H1 (cell line): ENCODE data around the gene TMEM225B. TPM values are rescaled to one million over a fixed set of nuclear protein-coding genes. Genes with fewer than 3 reads are reported as not detected.

Experiments used
- CTCF ChIA-PET: fragments of 300-600 bp; sonication (Branson Sonifier 250); formaldehyde crosslinking; loops from one replicate; lab custom pipeline; 2021; ENCODE audit not compliant: partially characterized antibody; lab: Charles Lee
- POLR2A ChIA-PET: fragments of 300-600 bp; sonication (Branson Sonifier 250); formaldehyde crosslinking; loops from one replicate; lab custom pipeline; 2021; ENCODE audit warnings: inconsistent platforms; ENCODE audit not compliant: partially characterized antibody; lab: Charles Lee
- DNase-seq, 2 experiments: peaks; one replicate each; pipeline versions ENCODE4 v3.0.0 to v3.0.0-alpha.2; 2010 to 2022; ENCODE audit warnings: low spot score in 2 of 2, low read depth in 1 of 2, mixed read lengths in 1 of 2
- FAIRE-seq: peaks from 2 replicates; lab custom pipeline; 2011; peaks lifted over from hg19 to GRCh38; lab: Jason Lieb, UNC
- H2AFZ ChIP-seq: 2 replicates; pipeline ENCODE4 v1.8.1; 2012; ENCODE audit warnings: low read length, inconsistent platforms
- H2AK5ac ChIP-seq: 2 replicates; pipeline ENCODE4 v1.6.1; 2013; ENCODE audit warnings: low read depth, low read length
- H2BK120ac ChIP-seq: replicated peaks from 2 replicates; pipeline ENCODE3; 2013; ENCODE audit warnings: low read depth, low read length, inconsistent platforms
- H2BK12ac ChIP-seq: 2 replicates; pipeline ENCODE4 v1.6.1; 2013; ENCODE audit warnings: low read depth, low read length
- H2BK15ac ChIP-seq: 2 replicates; pipeline ENCODE4 v1.6.1; 2013; ENCODE audit warnings: low read length
- H2BK20ac ChIP-seq: 2 replicates; pipeline ENCODE4 v1.6.1; 2013; ENCODE audit warnings: low read length
- H2BK5ac ChIP-seq: 2 replicates; pipeline ENCODE4 v1.6.1; 2013; ENCODE audit warnings: low read depth, low read length
- H3K14ac ChIP-seq: 2 replicates; pipeline ENCODE4 v1.6.1; 2013; ENCODE audit warnings: inconsistent platforms; ENCODE audit not compliant: insufficient read length
- H3K18ac ChIP-seq: 2 replicates; pipeline ENCODE4 v1.6.1; 2013; ENCODE audit warnings: low read length; ENCODE audit errors: extremely low read depth
- H3K23ac ChIP-seq: 2 replicates; pipeline ENCODE4 v1.6.1; 2013; ENCODE audit warnings: inconsistent platforms; ENCODE audit not compliant: insufficient read length
- H3K23me2 ChIP-seq: 2 replicates; pipeline ENCODE4 v1.6.1; 2013; ENCODE audit warnings: low read depth, low read length
- H3K27ac ChIP-seq: 2 replicates; pipeline ENCODE4 v1.6.1; 2011; ENCODE audit warnings: low read depth, low read length, inconsistent platforms
- H3K27me3 ChIP-seq, 4 experiments: replicated peaks in 1 of 4; 1 replicate in 1 of 4; 2 replicates in 3 of 4; pipeline versions ENCODE4 v1.6.1 to v1.8.1; 2011 to 2013; ENCODE audit warnings: low read length in 3 of 4, mild to moderate bottlenecking in 3 of 4, inconsistent platforms in 2 of 4, mixed read lengths in 2 of 4, moderate library complexity in 1 of 4; ENCODE audit not compliant: control insufficient read depth in 3 of 4, insufficient read depth in 3 of 4; ENCODE audit errors: extremely low read depth in 1 of 4
- H3K36me3 ChIP-seq, 4 experiments: 2 replicates each; pipeline versions ENCODE4 v1.6.1 to v1.8.1; 2011 to 2013; ENCODE audit warnings: mild to moderate bottlenecking in 4 of 4, low read length in 3 of 4, moderate library complexity in 2 of 4, control low read depth in 1 of 4, inconsistent platforms in 1 of 4; ENCODE audit not compliant: insufficient read depth in 4 of 4, control insufficient read depth in 2 of 4
- H3K4ac ChIP-seq: replicated peaks from 2 replicates; pipeline ENCODE3; 2013; ENCODE audit warnings: low read length, low read depth, mixed read lengths, inconsistent platforms; ENCODE audit not compliant: insufficient read length
- H3K4me1 ChIP-seq, 4 experiments: replicated peaks in 1 of 4; 1 replicate in 1 of 4; 2 replicates in 3 of 4; pipeline versions ENCODE4 v1.6.1 to v1.8.1; 2011 to 2013; ENCODE audit warnings: low read length in 3 of 4, inconsistent platforms in 2 of 4, mixed read lengths in 1 of 4; ENCODE audit not compliant: insufficient read depth in 4 of 4, control insufficient read depth in 3 of 4
- H3K4me2 ChIP-seq, 2 experiments: 2 replicates each; pipeline versions ENCODE4 v1.6.1 to v1.8.1; 2011 to 2013; ENCODE audit warnings: low read depth in 2 of 2, low read length in 2 of 2, control low read depth in 1 of 2, inconsistent platforms in 1 of 2, mild to moderate bottlenecking in 1 of 2; ENCODE audit not compliant: insufficient read depth in 1 of 2
- H3K4me3 ChIP-seq, 4 experiments: fragments of 200-600, 300-600 bp in 1 of 4; sonication (generic), shearing (Covaris generic), sonication (Bioruptor Twin) in 1 of 4; 2 replicates each; pipeline versions ENCODE4 v1.5.1 to v1.8.1; 2011 to 2016; ENCODE audit warnings: low read length in 4 of 4, low read depth in 3 of 4, control low read depth in 2 of 4, inconsistent platforms in 2 of 4, mild to moderate bottlenecking in 2 of 4, mixed read lengths in 1 of 4, moderate library complexity in 1 of 4; ENCODE audit not compliant: insufficient read depth in 2 of 4; ENCODE audit errors: extremely low read depth in 1 of 4
- H3K56ac ChIP-seq: replicated peaks from 2 replicates; pipeline ENCODE3; 2013; ENCODE audit warnings: low read depth, mild to moderate bottlenecking, mixed read lengths, low read length, inconsistent platforms; ENCODE audit not compliant: insufficient read length
- H3K79me1 ChIP-seq: 2 replicates; pipeline ENCODE4 v1.6.1; 2013; ENCODE audit warnings: low read depth, low read length, control low read depth
- H3K79me2 ChIP-seq, 2 experiments: 2 replicates each; pipeline versions ENCODE4 v1.6.1 to v1.8.1; 2012 to 2013; ENCODE audit warnings: low read length in 2 of 2, mild to moderate bottlenecking in 2 of 2, inconsistent platforms in 1 of 2; ENCODE audit not compliant: insufficient read depth in 2 of 2, control insufficient read depth in 1 of 2
- H3K9ac ChIP-seq, 4 experiments: replicated peaks in 1 of 4; 1 replicate in 1 of 4; 2 replicates in 3 of 4; pipeline versions ENCODE4 v1.6.1 to v1.8.1; 2011 to 2013; ENCODE audit warnings: low read depth in 3 of 4, low read length in 3 of 4, control low read depth in 2 of 4, mild to moderate bottlenecking in 2 of 4, moderate library complexity in 2 of 4, inconsistent platforms in 1 of 4; ENCODE audit errors: extremely low read depth in 1 of 4
- H3K9me3 ChIP-seq, 2 experiments: 2 replicates each; pipeline versions ENCODE4 v1.6.1 to v1.8.1; 2012 to 2013; ENCODE audit warnings: mild to moderate bottlenecking in 2 of 2, moderate library complexity in 2 of 2, control low read depth in 1 of 2, inconsistent platforms in 1 of 2, low read depth in 1 of 2, low read length in 1 of 2, mixed read lengths in 1 of 2; ENCODE audit not compliant: insufficient read depth in 2 of 2
- H4K20me1 ChIP-seq, 2 experiments: replicated peaks in 1 of 2; 2 replicates each; pipeline versions ENCODE3 to v1.8.1; 2011 to 2013; ENCODE audit warnings: inconsistent platforms in 2 of 2, low read length in 2 of 2, mild to moderate bottlenecking in 1 of 2; ENCODE audit not compliant: insufficient read depth in 2 of 2, control insufficient read depth in 1 of 2
- H4K5ac ChIP-seq: 2 replicates; pipeline ENCODE4 v1.6.1; 2013; ENCODE audit warnings: low read length, low read depth, mixed read lengths, inconsistent platforms; ENCODE audit not compliant: insufficient read length
- H4K8ac ChIP-seq: 2 replicates; pipeline ENCODE4 v1.8.0; 2013; ENCODE audit warnings: mild to moderate bottlenecking, moderate library complexity, low read length, inconsistent platforms; ENCODE audit not compliant: insufficient read depth; ENCODE audit errors: extremely low read depth
- H4K91ac ChIP-seq: replicated peaks from 2 replicates; pipeline ENCODE3; 2013; ENCODE audit warnings: low read length, mixed read lengths, inconsistent platforms; ENCODE audit not compliant: insufficient read length
- ATF3 ChIP-seq: IDR thresholded peaks from 2 replicates; pipeline ENCODE4 v1.6.1; 2011; ENCODE audit warnings: low read depth, mild to moderate bottlenecking, low read length; ENCODE audit not compliant: insufficient read depth
- BACH1 ChIP-seq: IDR thresholded peaks from 2 replicates; pipeline ENCODE4 v1.6.1; 2012; ENCODE audit warnings: low read length, improper control_type of control experiment
- BCL11A ChIP-seq, 2 experiments: IDR thresholded peaks; one replicate each; pipeline ENCODE4 v1.6.1; 2011; ENCODE audit warnings: low read depth in 2 of 2, low read length in 2 of 2, mild to moderate bottlenecking in 2 of 2
- CHD1 ChIP-seq: IDR thresholded peaks from 2 replicates; pipeline ENCODE4 v1.6.1; 2012; ENCODE audit warnings: low read depth, low read length, improper control_type of control experiment
- EGR1 ChIP-seq: IDR thresholded peaks from 2 replicates; pipeline ENCODE4 v1.6.1; 2011; ENCODE audit warnings: low read depth, low read length, borderline replicate concordance
- KDM1A ChIP-seq: fragments of 200-600, 300-600 bp; sonication (generic); IDR thresholded peaks from 2 replicates; pipeline ENCODE4 v1.7.1; 2016; ENCODE audit warnings: mild to moderate bottlenecking, low read length, borderline replicate concordance
- NANOG ChIP-seq: IDR thresholded peaks from 2 replicates; pipeline ENCODE4 v1.6.1; 2011; ENCODE audit warnings: low read length, low read depth, mild to moderate bottlenecking, inconsistent platforms; ENCODE audit not compliant: insufficient read depth, poor library complexity, severe bottlenecking
- SIRT6 ChIP-seq: IDR thresholded peaks from one replicate; pipeline ENCODE4 v1.7.1; 2012; ENCODE audit warnings: low read length, inconsistent platforms
- SP1 ChIP-seq: IDR thresholded peaks from 2 replicates; pipeline ENCODE4 v1.6.1; 2011; ENCODE audit warnings: low read depth, low read length
- SP4 ChIP-seq: IDR thresholded peaks from 2 replicates; pipeline ENCODE4 v1.6.1; 2012; ENCODE audit warnings: low read length, inconsistent platforms
- SUZ12 ChIP-seq: fragments of 200-600 bp; sonication (generic); IDR thresholded peaks from 2 replicates; pipeline ENCODE4 v1.6.1; 2012; ENCODE audit warnings: mild to moderate bottlenecking, inconsistent platforms, low read length, moderate library complexity, mixed read lengths
- WGBS, 2 experiments: shearing (Covaris generic) in 1 of 2; methylation state at CpG; one replicate each; pipeline versions ENCODE4 v1.1.6 to v1.1.7; 2013 to 2015; ENCODE audit warnings: low lambda C conversion rate in 2 of 2, mixed read lengths in 2 of 2, inconsistent platforms in 1 of 2, low coverage in 1 of 2, missing lambda C conversion rate in 1 of 2; ENCODE audit not compliant: insufficient replicate concordance in 2 of 2, insufficient coverage in 1 of 2, insufficient read length in 1 of 2; ENCODE audit errors: extremely low coverage in 1 of 2, missing lambda C conversion rate in 1 of 2; 5-methylcytosine and 5-hydroxymethylcytosine counted together
- polyA plus RNA-seq, 7 experiments: library from polyadenylated mRNA; depleted of rRNA in 3 of 7; stranded (reverse) in 5 of 7; unstranded in 2 of 7; fragments of >200 nt in 5 of 7; fragments of 200-250 nt in 2 of 7; gene quantifications; 1 replicate in 5 of 7; 2 replicates in 1 of 7; 4 replicates in 1 of 7; pipeline versions ENCODE4 v1.2.1 to v1.2.3, GENCODE V29; 2011 to 2013; ENCODE audit warnings: missing spikeins in 2 of 7, mixed read lengths in 2 of 7
- total RNA-seq: library from RNA; stranded (reverse); fragmentation: NEBNext Ultra II Directional; extraction: Animal tissue kit (Norgen Biotek cat#: 25700); gene quantifications from 2 replicates; pipeline ENCODE4 v1.2.1, GENCODE V29; 2021
- TF ChIP-seq, protein P1 (sequence below), 3 experiments: IDR thresholded peaks; 1 replicate in 2 of 3; 2 replicates in 1 of 3; pipeline versions ENCODE4 v1.5.1 to v1.6.1; 2011; ENCODE audit warnings: low read length in 3 of 3, mild to moderate bottlenecking in 3 of 3, inconsistent platforms in 2 of 3, low read depth in 1 of 3, moderate library complexity in 1 of 3; ENCODE audit not compliant: insufficient read depth in 1 of 3; ENCODE audit errors: control extremely low read depth in 1 of 3

TMEM225B gene
- total and polyA plus RNA-seq, 2 of the 8 experiments (the other 6 are each of a cell fraction or from before 2014, with no cell fraction given), result 0.68 TPM; not detected in 1

DNA sequence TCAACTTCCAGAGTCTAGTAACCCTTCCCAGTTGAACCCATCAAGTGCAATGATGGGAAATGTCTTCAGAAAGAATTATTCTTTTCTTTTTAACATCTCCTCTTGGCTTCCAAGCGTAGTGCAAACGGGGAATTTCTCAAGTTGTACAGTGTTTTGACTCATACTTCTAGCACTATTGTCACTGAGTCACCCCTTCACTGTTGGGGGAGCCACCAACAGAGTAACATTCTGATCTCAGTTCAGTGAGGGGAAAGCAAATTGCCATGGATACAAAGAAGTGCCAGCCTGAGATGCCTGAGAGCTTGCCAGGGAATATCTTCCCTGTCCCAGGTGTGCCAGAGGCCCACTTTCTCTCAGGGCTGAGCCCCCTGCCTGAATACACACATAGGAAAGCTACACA, 50.8 kb downstream of the TMEM225B start:
- H3K4me2 ChIP-seq, result no peak overlapping the region
- no peak overlapping the region for H2BK20ac ChIP-seq
- FAIRE-seq (no peak), DNase-seq (no peak)
- H3K9me3 ChIP-seq, result no peaks in the 10 kb centered on the region
- no peaks in the 10 kb centered on the region for H3K79me2 ChIP-seq
- no peak overlapping the region for H3K27ac ChIP-seq
- no peaks in the 10 kb centered on the region for H3K23me2 ChIP-seq
- no peaks in the 10 kb centered on the region; the same call in 1 of the 2 replicates for H3K79me1 ChIP-seq
- no peak overlapping the region for H3K4me3 ChIP-seq
- 76% methylated on average over 2 of the region's 2 CpGs; no CpG with 5 or more reads in 1 of the 2 experiments for WGBS, 2 experiments
- H4K8ac ChIP-seq, result no peak overlapping the region
- H2AFZ ChIP-seq, result no peak overlapping the region
- H3K56ac ChIP-seq, result no peak overlapping the region
- H2BK15ac ChIP-seq, result no peak overlapping the region
- H3K4me1 ChIP-seq, result no peaks in the 10 kb centered on the region
- CTCF ChIA-PET, result no interaction called here
- no peaks in the 10 kb centered on the region for H4K20me1 ChIP-seq
- no peak overlapping the region for H3K9ac ChIP-seq
- no peak overlapping the region for H3K23ac ChIP-seq
- no peak overlapping the region for H2BK5ac ChIP-seq
- H4K91ac ChIP-seq, result no peak overlapping the region
- no peak overlapping the region for H3K14ac ChIP-seq
- peaks cover 0 to 1% (median 0%) of the 10 kb centered on the region in 4 experiments; a peak in 1 of 8 replicates for H3K36me3 ChIP-seq
- no peaks in the 10 kb centered on the region for H3K27me3 ChIP-seq
- no peak overlapping the region for H2BK120ac ChIP-seq
- POLR2A ChIA-PET, result interaction anchor here (0.5 kb wide), 1 partner anchor 279 kb away, joined by 3 read pairs; no protein-coding TSS in a partner anchor
- no peak overlapping the region for H4K5ac ChIP-seq
- no peak overlapping the region for H2AK5ac ChIP-seq
- H3K4ac ChIP-seq, result no peak overlapping the region
- H3K18ac ChIP-seq, result no peak overlapping the region
- H2BK12ac ChIP-seq, result no peak overlapping the region
- TF ChIP-seq ATF3, result no peak
- no peak for TF ChIP-seq BACH1
- TF ChIP-seq EGR1, result no peak
- no peak for TF ChIP-seq SUZ12
- no peak for TF ChIP-seq SP4
- TF ChIP-seq BCL11A (IDR thresholded peaks at IDR 0.05; ENCODE audit: low read depth in 2 of 2, low read length in 2 of 2), result no peak
- TF ChIP-seq NANOG, result no peak
- no peak for TF ChIP-seq KDM1A
- TF ChIP-seq, protein P1, sequence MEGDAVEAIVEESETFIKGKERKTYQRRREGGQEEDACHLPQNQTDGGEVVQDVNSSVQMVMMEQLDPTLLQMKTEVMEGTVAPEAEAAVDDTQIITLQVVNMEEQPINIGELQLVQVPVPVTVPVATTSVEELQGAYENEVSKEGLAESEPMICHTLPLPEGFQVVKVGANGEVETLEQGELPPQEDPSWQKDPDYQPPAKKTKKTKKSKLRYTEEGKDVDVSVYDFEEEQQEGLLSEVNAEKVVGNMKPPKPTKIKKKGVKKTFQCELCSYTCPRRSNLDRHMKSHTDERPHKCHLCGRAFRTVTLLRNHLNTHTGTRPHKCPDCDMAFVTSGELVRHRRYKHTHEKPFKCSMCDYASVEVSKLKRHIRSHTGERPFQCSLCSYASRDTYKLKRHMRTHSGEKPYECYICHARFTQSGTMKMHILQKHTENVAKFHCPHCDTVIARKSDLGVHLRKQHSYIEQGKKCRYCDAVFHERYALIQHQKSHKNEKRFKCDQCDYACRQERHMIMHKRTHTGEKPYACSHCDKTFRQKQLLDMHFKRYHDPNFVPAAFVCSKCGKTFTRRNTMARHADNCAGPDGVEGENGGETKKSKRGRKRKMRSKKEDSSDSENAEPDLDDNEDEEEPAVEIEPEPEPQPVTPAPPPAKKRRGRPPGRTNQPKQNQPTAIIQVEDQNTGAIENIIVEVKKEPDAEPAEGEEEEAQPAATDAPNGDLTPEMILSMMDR (IDR thresholded peaks at IDR 0.05; ENCODE audit: control extremely low read depth in 1 of 3, insufficient read depth in 1 of 3, low read depth in 1 of 3, low read length in 3 of 3), result no peak
- TF ChIP-seq SP1, result no peak
- no peak for TF ChIP-seq SIRT6
- no peak for TF ChIP-seq CHD1
